Measurements from ENCODE around the gene PRR16.

Gene PRR16

GRCh38 chr5:120677481-120677880 lies 213.4 kb downstream of the PRR16 start:
- no peak for TF ChIP-seq YY1 (IDR thresholded peaks at IDR 0.05; ENCODE audit: insufficient read depth, insufficient read length)
- TF ChIP-seq SUZ12 (IDR thresholded peaks at IDR 0.05; ENCODE audit: extremely low read depth, insufficient read depth, insufficient read length), result no peak
- no peak for TF ChIP-seq ZNF274 (IDR thresholded peaks at IDR 0.05; ENCODE audit: low read depth, low read length)
- Histone ChIP-seq H3K9ac (ENCODE audit: insufficient read length, low read depth) (no peak overlapping the region), H3K36me3 (ENCODE audit: insufficient read depth, insufficient read length, low read length) (no peaks in the 10 kb centered on the region), H3K9me3 (ENCODE audit: insufficient read depth, low read length) (no peaks in the 10 kb centered on the region), H3K4me1 (ENCODE audit: insufficient read depth, insufficient read length) (no peaks in the 10 kb centered on the region), H3K27me3 (ENCODE audit: insufficient read depth, insufficient read length) (no peaks in the 10 kb centered on the region), H3K4me3 (ENCODE audit: insufficient read length, low read depth) (no peak overlapping the region)
- no peak for DNase-seq (ENCODE audit: low read depth, low spot score)

- Histone ChIP-seq H3K36me3 (ENCODE audit: insufficient read depth, insufficient read length, low read length) (no peaks in the 10 kb centered on the region), H3K4me3 (ENCODE audit: insufficient read length, low read depth) (no peak overlapping the region), H3K4me1 (ENCODE audit: insufficient read depth, insufficient read length) (no peaks in the 10 kb centered on the region), H3K9ac (ENCODE audit: insufficient read length, low read depth) (no peak overlapping the region), H3K9me3 (ENCODE audit: insufficient read depth, low read length) (no peaks in the 10 kb centered on the region), H3K27me3 (ENCODE audit: insufficient read depth, insufficient read length) (no peaks in the 10 kb centered on the region)
- no peak for TF ChIP-seq SUZ12 (IDR thresholded peaks at IDR 0.05; ENCODE audit: extremely low read depth, insufficient read depth, insufficient read length)
- no peak for TF ChIP-seq ZNF274 (IDR thresholded peaks at IDR 0.05; ENCODE audit: low read depth, low read length)
- TF ChIP-seq YY1 (IDR thresholded peaks at IDR 0.05; ENCODE audit: insufficient read depth, insufficient read length), result no peak
- DNase-seq (ENCODE audit: low read depth, low spot score), result no peak
These were observed 214.2 kb downstream of the PRR16 start for GRCh38 chr5:120678279-120678678.

- Histone ChIP-seq H3K9me3 (ENCODE audit: insufficient read depth, low read length) (no peaks in the 10 kb centered on the region), H3K4me1 (ENCODE audit: insufficient read depth, insufficient read length) (no peaks in the 10 kb centered on the region), H3K27me3 (ENCODE audit: insufficient read depth, insufficient read length) (no peaks in the 10 kb centered on the region), H3K36me3 (ENCODE audit: insufficient read depth, insufficient read length, low read length) (no peaks in the 10 kb centered on the region), H3K9ac (ENCODE audit: insufficient read length, low read depth) (no peak overlapping the region), H3K4me3 (ENCODE audit: insufficient read length, low read depth) (no peak overlapping the region)
- TF ChIP-seq YY1 (IDR thresholded peaks at IDR 0.05; ENCODE audit: insufficient read depth, insufficient read length), result no peak
- no peak for TF ChIP-seq ZNF274 (IDR thresholded peaks at IDR 0.05; ENCODE audit: low read depth, low read length)
- TF ChIP-seq SUZ12 (IDR thresholded peaks at IDR 0.05; ENCODE audit: extremely low read depth, insufficient read depth, insufficient read length), result no peak
- no peak for DNase-seq (ENCODE audit: low read depth, low spot score)
These were observed 218.8 kb downstream of the PRR16 start for GRCh38 chr5:120682851-120683250.

- no peaks in the 10 kb centered on the region for H3K9me3 ChIP-seq (ENCODE audit: insufficient read depth, low read length)
- TF ChIP-seq ZNF274 (IDR thresholded peaks at IDR 0.05; ENCODE audit: low read depth, low read length) (no peak), YY1 (IDR thresholded peaks at IDR 0.05; ENCODE audit: insufficient read depth, insufficient read length) (no peak), SUZ12 (IDR thresholded peaks at IDR 0.05; ENCODE audit: extremely low read depth, insufficient read depth, insufficient read length) (no peak)
- no peak for DNase-seq (ENCODE audit: low read depth, low spot score)
- no peak overlapping the region for H3K4me3 ChIP-seq (ENCODE audit: insufficient read length, low read depth)
- no peaks in the 10 kb centered on the region for H3K36me3 ChIP-seq (ENCODE audit: insufficient read depth, insufficient read length, low read length)
- H3K4me1 ChIP-seq (ENCODE audit: insufficient read depth, insufficient read length), result no peaks in the 10 kb centered on the region
- no peaks in the 10 kb centered on the region for H3K27me3 ChIP-seq (ENCODE audit: insufficient read depth, insufficient read length)
- H3K9ac ChIP-seq (ENCODE audit: insufficient read length, low read depth), result no peak overlapping the region
These were observed 219.5 kb downstream of the PRR16 start for GRCh38 chr5:120683580-120683979.

GRCh38 chr5:120684213-120684612 lies 220.1 kb downstream of the PRR16 start:
- Histone ChIP-seq H3K4me1 (ENCODE audit: insufficient read depth, insufficient read length) (no peaks in the 10 kb centered on the region), H3K9ac (ENCODE audit: insufficient read length, low read depth) (no peak overlapping the region), H3K4me3 (ENCODE audit: insufficient read length, low read depth) (no peak overlapping the region), H3K36me3 (ENCODE audit: insufficient read depth, insufficient read length, low read length) (no peaks in the 10 kb centered on the region), H3K27me3 (ENCODE audit: insufficient read depth, insufficient read length) (no peaks in the 10 kb centered on the region), H3K9me3 (ENCODE audit: insufficient read depth, low read length) (no peaks in the 10 kb centered on the region)
- DNase-seq (ENCODE audit: low read depth, low spot score), result no peak
- TF ChIP-seq ZNF274 (IDR thresholded peaks at IDR 0.05; ENCODE audit: low read depth, low read length) (no peak), SUZ12 (IDR thresholded peaks at IDR 0.05; ENCODE audit: extremely low read depth, insufficient read depth, insufficient read length) (no peak), YY1 (IDR thresholded peaks at IDR 0.05; ENCODE audit: insufficient read depth, insufficient read length) (no peak)

- no peak for DNase-seq (ENCODE audit: low read depth, low spot score)
- H3K9ac ChIP-seq (ENCODE audit: insufficient read length, low read depth), result no peak overlapping the region
- H3K4me1 ChIP-seq (ENCODE audit: insufficient read depth, insufficient read length), result no peaks in the 10 kb centered on the region
- TF ChIP-seq SUZ12 (IDR thresholded peaks at IDR 0.05; ENCODE audit: extremely low read depth, insufficient read depth, insufficient read length), result no peak
- TF ChIP-seq ZNF274 (IDR thresholded peaks at IDR 0.05; ENCODE audit: low read depth, low read length), result no peak
- no peak for TF ChIP-seq YY1 (IDR thresholded peaks at IDR 0.05; ENCODE audit: insufficient read depth, insufficient read length)
- no peaks in the 10 kb centered on the region for H3K9me3 ChIP-seq (ENCODE audit: insufficient read depth, low read length)
- no peaks in the 10 kb centered on the region for H3K36me3 ChIP-seq (ENCODE audit: insufficient read depth, insufficient read length, low read length)
- no peaks in the 10 kb centered on the region for H3K27me3 ChIP-seq (ENCODE audit: insufficient read depth, insufficient read length)
- H3K4me3 ChIP-seq (ENCODE audit: insufficient read length, low read depth), result no peak overlapping the region
These were observed 220.8 kb downstream of the PRR16 start for GRCh38 chr5:120684749-120685415.

GRCh38 chr5:120690621-120691407 lies 226.7 kb downstream of the PRR16 start:
- Histone ChIP-seq H3K9me3 (ENCODE audit: insufficient read depth, low read length) (peaks cover 5% of the 10 kb centered on the region), H3K4me3 (ENCODE audit: insufficient read length, low read depth) (no peak overlapping the region), H3K9ac (ENCODE audit: insufficient read length, low read depth) (no peak overlapping the region), H3K4me1 (ENCODE audit: insufficient read depth, insufficient read length) (no peaks in the 10 kb centered on the region), H3K36me3 (ENCODE audit: insufficient read depth, insufficient read length, low read length) (no peaks in the 10 kb centered on the region), H3K27me3 (ENCODE audit: insufficient read depth, insufficient read length) (no peaks in the 10 kb centered on the region)
- DNase-seq (ENCODE audit: low read depth, low spot score), result no peak
- TF ChIP-seq SUZ12 (IDR thresholded peaks at IDR 0.05; ENCODE audit: extremely low read depth, insufficient read depth, insufficient read length) (no peak), ZNF274 (IDR thresholded peaks at IDR 0.05; ENCODE audit: low read depth, low read length) (no peak), YY1 (IDR thresholded peaks at IDR 0.05; ENCODE audit: insufficient read depth, insufficient read length) (no peak)
